GM23338 (cell line): Measurements from ENCODE around the gene TTBK2.

Source experiments
- CREB1 ChIP-seq: fragments of 250-450 bp; sonication (Bioruptor Pico); IDR thresholded peaks from 2 replicates; pipeline ENCODE4 v1.5.0; 2020; ENCODE audit warnings: low read depth, mild to moderate bottlenecking, moderate library complexity
- ETS1 ChIP-seq: IDR thresholded peaks from 2 replicates; pipeline ENCODE4 v1.6.1; 2016; ENCODE audit warnings: antibody characterized with exemption
- EZH2 ChIP-seq: fragments of 200-600 bp; sonication (generic); IDR thresholded peaks from one replicate; pipeline ENCODE4 v1.8.0; 2017; ENCODE audit warnings: antibody characterized with exemption, mild to moderate bottlenecking, low read depth; ENCODE audit not compliant: unreplicated experiment
- EZH2phosphoT487 ChIP-seq: fragments of 200-600 bp; sonication (generic); IDR thresholded peaks from one replicate; pipeline ENCODE4 v1.8.1; 2018; ENCODE audit warnings: antibody characterized with exemption; ENCODE audit not compliant: unreplicated experiment
- JUNB ChIP-seq: IDR thresholded peaks from one replicate; pipeline ENCODE4 v1.6.1; 2016; ENCODE audit warnings: antibody characterized with exemption; ENCODE audit not compliant: unreplicated experiment
- NANOG ChIP-seq: IDR thresholded peaks from 2 replicates; pipeline ENCODE4 v1.6.1; 2016; ENCODE audit warnings: antibody characterized with exemption, borderline replicate concordance
- POLR2AphosphoS5 ChIP-seq: IDR thresholded peaks from 2 replicates; pipeline ENCODE4 v1.6.1; 2016; ENCODE audit warnings: antibody characterized with exemption, low read depth
- REST ChIP-seq: IDR thresholded peaks from one replicate; pipeline ENCODE4 v1.6.1; 2018; ENCODE audit warnings: antibody characterized with exemption; ENCODE audit not compliant: unreplicated experiment
- ZNF114 ChIP-seq: fragments of 250-450 bp; sonication (Bioruptor Pico); IDR thresholded peaks from 2 replicates; pipeline ENCODE4 v1.5.0; 2020; ENCODE audit warnings: mild to moderate bottlenecking, moderate library complexity
- ZNF331 ChIP-seq: fragments of 250-450 bp; sonication (Bioruptor Pico); IDR thresholded peaks from 2 replicates; pipeline ENCODE4 v1.5.0; 2020; ENCODE audit warnings: low read depth, mild to moderate bottlenecking, moderate library complexity
- ZNF462 ChIP-seq: fragments of 250-450 bp; sonication (Bioruptor Pico); IDR thresholded peaks from 2 replicates; pipeline ENCODE4 v1.5.0; 2020; ENCODE audit warnings: mild to moderate bottlenecking, moderate library complexity
- TF ChIP-seq, protein P1 (sequence below), 2 experiments: fragments of 200-600 bp in 1 of 2; sonication (generic) in 1 of 2; conservative IDR thresholded peaks; 2 replicates each; pipeline versions ENCODE4 v1.5.1 to v1.6.1; 2016 to 2017; ENCODE audit warnings: antibody characterized with exemption in 2 of 2, low read depth in 2 of 2, mild to moderate bottlenecking in 2 of 2, moderate library complexity in 1 of 2

DNA sequence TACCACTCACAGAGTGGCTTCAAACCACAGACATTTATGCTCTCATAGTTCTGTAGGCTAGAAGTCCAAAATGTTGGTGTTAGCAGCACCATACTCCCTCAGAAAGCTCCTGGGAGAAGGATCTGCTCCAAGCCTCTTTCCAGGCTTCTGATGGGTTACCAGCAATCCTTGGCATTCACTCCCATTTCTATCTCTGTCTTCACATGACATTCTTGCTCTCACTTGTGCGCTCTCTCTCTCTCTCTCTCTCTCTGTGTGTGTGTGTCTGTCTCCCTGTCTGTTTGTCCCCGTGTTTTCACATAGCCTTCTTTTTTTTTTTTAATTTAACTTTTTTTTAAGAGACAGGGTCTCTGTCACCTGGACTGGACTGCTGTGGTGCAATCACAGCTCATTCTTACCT is 209.9 kb downstream of the TTBK2 start:
- TF ChIP-seq EZH2 (no peak), NANOG (no peak), EZH2phosphoT487 (no peak), ZNF331 (CRISPR knock-in tag) (no peak), POLR2AphosphoS5 (no peak), REST (no peak), CREB1 (no peak), JUNB (no peak), ETS1 (no peak), ZNF114 (CRISPR knock-in tag) (no peak), ZNF462 (CRISPR knock-in tag) (no peak)
- TF ChIP-seq, protein P1, sequence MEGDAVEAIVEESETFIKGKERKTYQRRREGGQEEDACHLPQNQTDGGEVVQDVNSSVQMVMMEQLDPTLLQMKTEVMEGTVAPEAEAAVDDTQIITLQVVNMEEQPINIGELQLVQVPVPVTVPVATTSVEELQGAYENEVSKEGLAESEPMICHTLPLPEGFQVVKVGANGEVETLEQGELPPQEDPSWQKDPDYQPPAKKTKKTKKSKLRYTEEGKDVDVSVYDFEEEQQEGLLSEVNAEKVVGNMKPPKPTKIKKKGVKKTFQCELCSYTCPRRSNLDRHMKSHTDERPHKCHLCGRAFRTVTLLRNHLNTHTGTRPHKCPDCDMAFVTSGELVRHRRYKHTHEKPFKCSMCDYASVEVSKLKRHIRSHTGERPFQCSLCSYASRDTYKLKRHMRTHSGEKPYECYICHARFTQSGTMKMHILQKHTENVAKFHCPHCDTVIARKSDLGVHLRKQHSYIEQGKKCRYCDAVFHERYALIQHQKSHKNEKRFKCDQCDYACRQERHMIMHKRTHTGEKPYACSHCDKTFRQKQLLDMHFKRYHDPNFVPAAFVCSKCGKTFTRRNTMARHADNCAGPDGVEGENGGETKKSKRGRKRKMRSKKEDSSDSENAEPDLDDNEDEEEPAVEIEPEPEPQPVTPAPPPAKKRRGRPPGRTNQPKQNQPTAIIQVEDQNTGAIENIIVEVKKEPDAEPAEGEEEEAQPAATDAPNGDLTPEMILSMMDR (conservative IDR thresholded peaks at IDR 0.05; ENCODE audit: low read depth in 2 of 2) = no peak
